ENCODE results near the gene GLA.

DNA sequence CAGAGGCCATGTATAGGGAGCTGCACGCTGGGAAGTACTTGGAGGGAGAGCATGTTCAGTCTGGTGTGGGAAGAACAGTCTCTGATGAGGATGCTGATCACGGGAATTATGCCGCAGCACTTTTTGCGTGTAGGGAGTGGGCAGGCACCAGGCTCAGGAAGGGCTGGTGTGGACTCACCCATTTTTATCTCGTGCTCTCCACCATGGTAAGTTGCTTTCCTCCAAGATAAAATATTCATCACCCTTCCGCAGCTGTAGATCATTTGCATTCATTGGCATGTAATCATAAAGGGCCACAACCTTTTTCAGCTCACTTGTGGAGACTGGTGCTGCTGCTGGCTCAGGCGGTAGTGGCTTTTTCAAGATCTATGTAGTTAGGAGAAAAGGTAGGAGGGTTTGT, 47.3 kb downstream of the GLA start:
- no peak for TF ChIP-seq TCF7L2 (IDR thresholded peaks at IDR 0.05; ENCODE audit: low read depth, low read length)
- TF ChIP-seq, protein P1, sequence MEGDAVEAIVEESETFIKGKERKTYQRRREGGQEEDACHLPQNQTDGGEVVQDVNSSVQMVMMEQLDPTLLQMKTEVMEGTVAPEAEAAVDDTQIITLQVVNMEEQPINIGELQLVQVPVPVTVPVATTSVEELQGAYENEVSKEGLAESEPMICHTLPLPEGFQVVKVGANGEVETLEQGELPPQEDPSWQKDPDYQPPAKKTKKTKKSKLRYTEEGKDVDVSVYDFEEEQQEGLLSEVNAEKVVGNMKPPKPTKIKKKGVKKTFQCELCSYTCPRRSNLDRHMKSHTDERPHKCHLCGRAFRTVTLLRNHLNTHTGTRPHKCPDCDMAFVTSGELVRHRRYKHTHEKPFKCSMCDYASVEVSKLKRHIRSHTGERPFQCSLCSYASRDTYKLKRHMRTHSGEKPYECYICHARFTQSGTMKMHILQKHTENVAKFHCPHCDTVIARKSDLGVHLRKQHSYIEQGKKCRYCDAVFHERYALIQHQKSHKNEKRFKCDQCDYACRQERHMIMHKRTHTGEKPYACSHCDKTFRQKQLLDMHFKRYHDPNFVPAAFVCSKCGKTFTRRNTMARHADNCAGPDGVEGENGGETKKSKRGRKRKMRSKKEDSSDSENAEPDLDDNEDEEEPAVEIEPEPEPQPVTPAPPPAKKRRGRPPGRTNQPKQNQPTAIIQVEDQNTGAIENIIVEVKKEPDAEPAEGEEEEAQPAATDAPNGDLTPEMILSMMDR (IDR thresholded peaks at IDR 0.05), result no peak

All from Panc1 (cell line).